HUES48 (cell line): ENCODE data around the gene PPIG.
"Not testable (repeated sequence)": the region's sequence is repeated elsewhere in the genome, so short reads cannot be mapped to it uniquely, and the experiment has no call there.

Experiments used
- H3K27ac ChIP-seq: one replicate; pipeline ENCODE4 v1.7.0; 2013; ENCODE audit warnings: low read depth, low read length, inconsistent platforms
- H3K27me3 ChIP-seq: 2 replicates; pipeline ENCODE4 v1.6.1; 2013; ENCODE audit warnings: mild to moderate bottlenecking, low read length; ENCODE audit not compliant: control insufficient read depth, insufficient read depth
- H3K36me3 ChIP-seq: 2 replicates; pipeline ENCODE4 v1.6.1; 2013; ENCODE audit warnings: low read length; ENCODE audit not compliant: control insufficient read depth, insufficient read depth
- H3K4me1 ChIP-seq: 2 replicates; pipeline ENCODE4 v1.6.1; 2013; ENCODE audit warnings: mild to moderate bottlenecking, low read length; ENCODE audit not compliant: control insufficient read depth, insufficient read depth
- H3K4me3 ChIP-seq: 2 replicates; pipeline ENCODE4 v1.5.1; 2013; ENCODE audit warnings: mild to moderate bottlenecking, low read depth, low read length
- H3K9ac ChIP-seq: 2 replicates; pipeline ENCODE4 v1.6.1; 2013; ENCODE audit warnings: mild to moderate bottlenecking, low read depth, low read length, moderate library complexity
- H3K9me3 ChIP-seq: 2 replicates; pipeline ENCODE4 v1.6.1; 2013; ENCODE audit warnings: low read length; ENCODE audit not compliant: control insufficient read depth, insufficient read depth

Gene PPIG

DNA sequence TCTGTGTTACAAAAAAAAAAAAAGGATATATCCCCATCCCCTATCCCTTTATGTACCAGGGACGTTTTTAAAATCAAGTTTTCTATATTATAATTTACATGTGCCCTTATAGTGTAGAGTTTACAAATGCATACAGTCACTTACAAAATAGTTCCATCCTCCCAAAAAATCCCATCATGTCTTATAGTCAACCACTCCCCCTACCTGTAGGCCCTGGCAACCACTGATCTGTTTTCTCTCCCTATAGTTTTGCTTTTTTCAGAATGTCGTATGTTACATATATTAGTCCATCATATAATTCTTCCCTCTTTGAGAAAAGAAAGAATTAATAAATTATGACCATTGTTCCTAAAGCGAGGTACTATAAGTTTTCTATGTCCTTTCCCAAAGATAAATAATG lies 92.2 kb downstream of the PPIG start:
- H3K4me3 ChIP-seq = no peak overlapping the region
- no peaks in the 10 kb centered on the region for H3K36me3 ChIP-seq
- no peak overlapping the region for H3K27ac ChIP-seq
- no peaks in the 10 kb centered on the region for H3K9me3 ChIP-seq
- peaks cover 6% of the 10 kb centered on the region; the same call in 1 of the 2 replicates for H3K4me1 ChIP-seq
- no peaks in the 10 kb centered on the region for H3K27me3 ChIP-seq
- H3K9ac ChIP-seq = no peak overlapping the region

DNA sequence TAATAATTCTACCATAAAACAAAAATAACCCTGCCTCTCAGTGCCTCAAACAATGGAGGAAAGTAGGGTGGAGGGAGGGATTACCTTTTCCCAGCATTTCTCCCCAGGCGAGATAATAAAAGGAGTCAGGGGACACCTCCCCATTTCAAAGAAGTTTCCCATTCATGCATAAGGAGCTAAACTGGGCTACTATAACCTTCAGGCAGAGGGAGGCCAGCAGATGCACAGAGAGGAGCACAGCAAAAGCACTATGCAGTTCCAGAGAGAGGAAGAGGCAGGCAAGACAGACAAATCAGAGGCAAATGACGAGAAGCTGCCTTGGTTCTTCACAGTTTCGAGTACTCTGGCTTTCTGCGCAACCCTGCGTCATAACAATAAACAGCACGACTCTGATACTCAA lies 92.7 kb downstream of the PPIG start:
- Histone ChIP-seq H3K4me3 (no peak overlapping the region), H3K9me3 (no peaks in the 10 kb centered on the region), H3K27me3 (no peaks in the 10 kb centered on the region), H3K4me1 (peaks cover 11% of the 10 kb centered on the region; the same call in 1 of the 2 replicates), H3K27ac (peak overlapping the region; percentile 18), H3K9ac (no peak overlapping the region), H3K36me3 (no peaks in the 10 kb centered on the region)

DNA sequence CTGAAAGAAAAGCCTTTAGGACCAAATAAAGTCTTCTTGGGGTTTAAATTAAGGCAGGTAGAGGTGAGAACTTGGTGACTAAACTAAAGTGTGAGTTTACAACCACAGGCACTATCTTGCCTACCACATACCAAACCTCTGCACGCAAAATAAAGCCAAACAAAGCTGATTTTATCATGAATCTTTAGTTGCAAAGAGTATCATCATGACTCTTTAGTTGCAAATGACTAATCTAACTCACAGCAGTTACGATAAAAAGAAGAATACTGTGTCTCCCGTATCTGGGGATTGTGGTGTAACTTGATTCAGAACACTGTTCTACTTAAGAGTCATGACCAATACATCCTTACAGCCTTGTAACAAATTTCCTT lies 98.9 kb downstream of the PPIG start:
- Histone ChIP-seq H3K27me3 (no peaks in the 10 kb centered on the region), H3K27ac (no peak overlapping the region), H3K4me1 (peaks cover 22% of the 10 kb centered on the region), H3K4me3 (no peak overlapping the region), H3K9me3 (peaks cover 1% of the 10 kb centered on the region; the same call in 1 of the 2 replicates), H3K9ac (no peak overlapping the region), H3K36me3 (no peaks in the 10 kb centered on the region)

DNA sequence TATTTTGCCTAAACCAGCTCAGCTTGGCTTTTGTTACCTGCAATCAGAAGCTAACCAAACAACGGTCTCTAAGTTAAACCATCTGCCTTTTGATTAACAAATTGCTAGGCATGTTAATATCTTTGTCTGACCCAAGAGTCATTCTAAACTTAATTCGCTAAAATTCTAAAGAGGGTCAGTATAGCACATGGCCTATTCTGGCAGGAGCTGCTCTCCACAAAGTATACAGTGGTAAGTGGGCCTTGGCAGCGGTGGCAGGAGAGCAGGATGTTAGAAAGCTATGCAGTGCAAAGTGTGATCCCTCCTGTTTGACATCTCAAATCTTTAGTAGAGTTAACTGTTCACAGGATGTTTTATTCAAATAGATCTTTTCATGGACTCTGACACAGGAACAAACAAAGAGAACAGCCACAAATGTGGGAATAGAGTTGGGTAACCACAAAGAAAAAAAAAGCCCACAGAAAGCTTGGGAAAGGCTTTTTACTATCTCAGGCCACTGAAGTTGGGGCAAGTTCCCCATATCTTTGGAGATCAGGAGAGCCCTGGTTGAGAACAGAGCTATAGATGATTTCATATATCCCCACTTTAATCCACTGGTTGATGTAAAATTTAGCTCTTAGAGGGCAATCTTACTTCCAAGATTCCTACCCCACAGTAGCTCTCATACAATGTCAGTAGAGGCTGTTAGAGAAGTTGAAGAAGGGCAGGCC lies 99.4 kb downstream of the PPIG start:
- Histone ChIP-seq H3K9me3 (peaks cover 6% of the 10 kb centered on the region; the same call in 1 of the 2 replicates), H3K27ac (no peak overlapping the region), H3K4me3 (no peak overlapping the region), H3K9ac (no peak overlapping the region), H3K4me1 (peaks cover 22% of the 10 kb centered on the region), H3K27me3 (no peaks in the 10 kb centered on the region), H3K36me3 (no peaks in the 10 kb centered on the region)

DNA sequence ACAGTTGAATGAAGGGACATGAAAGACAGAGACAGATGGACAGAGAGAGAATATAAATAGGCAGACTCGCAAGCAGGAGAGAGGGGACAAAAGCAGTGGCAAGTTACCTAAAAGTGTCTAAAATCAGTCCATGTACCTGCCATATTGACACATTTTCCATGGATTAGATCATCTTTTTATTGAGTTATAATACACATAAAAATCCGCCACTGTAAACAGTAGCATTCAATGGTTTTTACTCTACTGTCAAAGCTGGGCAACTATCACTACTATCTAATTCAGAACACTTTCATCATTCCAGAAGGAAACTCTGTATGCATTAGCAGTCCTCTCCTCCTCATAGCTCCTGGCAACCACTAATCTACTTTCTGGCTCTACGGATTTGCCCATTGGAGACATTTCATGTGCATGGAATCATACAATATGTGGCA lies 100.0 kb downstream of the PPIG start:
- H3K4me1 ChIP-seq = peaks cover 22% of the 10 kb centered on the region
- no peak overlapping the region for H3K27ac ChIP-seq
- H3K4me3 ChIP-seq = no peak overlapping the region
- H3K9me3 ChIP-seq = peaks cover 6% of the 10 kb centered on the region; the same call in 1 of the 2 replicates
- H3K9ac ChIP-seq = no peak overlapping the region
- H3K27me3 ChIP-seq = no peaks in the 10 kb centered on the region
- H3K36me3 ChIP-seq = no peaks in the 10 kb centered on the region

GRCh38 chr2:169684712-169685111 lies 100.6 kb downstream of the PPIG start:
- H3K27me3 ChIP-seq, H3K9ac ChIP-seq, H3K4me3 ChIP-seq, H3K27ac ChIP-seq, H3K9me3 ChIP-seq, H3K36me3 ChIP-seq: not testable (repeated sequence)
- peaks cover 22% of the 10 kb centered on the region for H3K4me1 ChIP-seq

GRCh38 chr2:169686825-169687224 lies 102.7 kb downstream of the PPIG start:
- peaks cover 18% of the 10 kb centered on the region for H3K4me1 ChIP-seq
- not testable (repeated sequence) for H3K27me3 ChIP-seq, H3K9ac ChIP-seq, H3K4me3 ChIP-seq, H3K36me3 ChIP-seq, H3K27ac ChIP-seq, H3K9me3 ChIP-seq

DNA sequence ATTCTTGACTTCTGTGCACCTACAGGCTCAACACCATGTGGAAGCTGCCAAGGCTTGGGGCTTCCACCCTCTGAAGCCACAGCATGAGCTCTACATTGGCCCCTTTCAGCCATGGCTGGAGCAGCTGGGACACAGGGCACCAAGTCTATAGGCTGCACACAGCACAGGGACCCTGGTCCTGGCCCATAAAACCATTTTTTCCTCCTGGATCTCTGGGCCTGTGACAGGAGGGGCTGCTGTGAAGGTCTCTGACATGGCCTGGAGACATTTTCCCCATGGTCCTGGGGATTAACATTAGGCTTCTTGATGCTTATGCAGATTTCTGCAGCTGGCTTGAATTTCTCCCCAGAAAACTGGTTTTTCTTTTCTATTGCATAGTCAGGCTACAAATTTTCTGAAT lies 103.8 kb downstream of the PPIG start:
- H3K27me3 ChIP-seq = not testable (repeated sequence)

DNA sequence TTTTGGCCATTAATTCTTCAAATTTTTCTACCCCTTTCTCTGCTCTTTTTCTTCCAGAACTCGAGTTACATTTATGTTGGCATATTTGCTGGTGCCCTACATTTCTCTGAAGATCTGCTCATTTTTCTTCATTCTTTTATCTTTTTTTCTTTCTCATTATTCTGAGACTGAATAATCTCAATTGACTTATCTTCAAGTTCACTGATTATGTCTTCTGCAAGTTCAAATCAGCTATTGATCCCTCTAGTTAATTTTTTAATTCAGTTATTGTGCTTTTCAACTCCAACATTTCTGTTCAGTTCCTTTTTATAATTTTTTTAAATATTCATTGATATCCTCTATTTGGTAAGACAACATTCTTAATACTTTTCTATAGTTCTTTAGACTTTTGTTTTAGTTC lies 106.8 kb downstream of the PPIG start:
- no peaks in the 10 kb centered on the region for H3K4me1 ChIP-seq

More for the DNA sequence above, 103.8 kb downstream of the PPIG start:
- H3K9me3 ChIP-seq, H3K4me1 ChIP-seq, H3K9ac ChIP-seq, H3K27ac ChIP-seq, H3K4me3 ChIP-seq, H3K36me3 ChIP-seq: not testable (repeated sequence)

More for the DNA sequence above, 106.8 kb downstream of the PPIG start:
- Histone ChIP-seq H3K4me3 (no peak overlapping the region), H3K27ac (no peak overlapping the region), H3K36me3 (peaks cover 3% of the 10 kb centered on the region; the same call in 1 of the 2 replicates), H3K9me3 (peaks cover 6% of the 10 kb centered on the region; the same call in 1 of the 2 replicates), H3K27me3 (no peaks in the 10 kb centered on the region), H3K9ac (no peak overlapping the region)
